Left ventricle myocardium inferior (tissue), 1 donor: Measurements from ENCODE around the gene NCS1. TPM values are rescaled to one million over a fixed set of nuclear protein-coding genes. Genes with fewer than 3 reads are reported as not detected.
A peak's percentile ranks its signal among the peaks of the same experiment; 100 is the strongest.
"Not testable (repeated sequence)": the region's sequence is repeated elsewhere in the genome, so short reads cannot be mapped to it uniquely, and the experiment has no call there.

ENCODE experiments used
- DNase-seq: peaks from one replicate; pipeline ENCODE4 v3.0.0-alpha.2; 2020
- H3K27ac ChIP-seq: fragments of 200-600 bp; replicated peaks from 2 replicates; pipeline ENCODE4 v1.8.0; 2021
- H3K27me3 ChIP-seq: fragments of 200-600 bp; 2 replicates; pipeline ENCODE4 v1.8.0; 2021; ENCODE audit warnings: low read depth
- H3K36me3 ChIP-seq: fragments of 200-600 bp; 2 replicates; pipeline ENCODE4 v1.8.0; 2021
- H3K4me1 ChIP-seq: fragments of 200-600 bp; 2 replicates; pipeline ENCODE4 v1.8.0; 2021
- H3K4me3 ChIP-seq: fragments of 200-600 bp; 2 replicates; pipeline ENCODE4 v1.8.0; 2021; ENCODE audit warnings: mild to moderate bottlenecking, moderate library complexity
- H3K9me3 ChIP-seq: fragments of 200-600 bp; replicated peaks from 2 replicates; pipeline ENCODE4 v1.8.0; 2021
- CTCF ChIP-seq: fragments of 200-600 bp; IDR thresholded peaks from 2 replicates; pipeline ENCODE4 v1.8.0; 2021; ENCODE audit warnings: antibody characterized with exemption, mild to moderate bottlenecking, borderline replicate concordance
- intact Hi-C: fragments of 100-400 bp; cut with micrococcal nuclease; formaldehyde crosslinking; loops from one replicate; pipeline ENCODE4 v1.11.0; 2022
- total RNA-seq: library from RNA; stranded (reverse); fragmentation: NEBNext Ultra II Directional; extraction: Animal tissue kit (Norgen Biotek cat#: 25700); gene quantifications from one replicate; pipeline ENCODE4 v1.2.1, GENCODE V29; 2021
- donor health status: DM: no; HTN: yes; CAD: no; lungs with severe emphysema.

The NCS1 gene
- total RNA-seq, 1 donor from 2014 or later, result 6.1 TPM

DNA sequence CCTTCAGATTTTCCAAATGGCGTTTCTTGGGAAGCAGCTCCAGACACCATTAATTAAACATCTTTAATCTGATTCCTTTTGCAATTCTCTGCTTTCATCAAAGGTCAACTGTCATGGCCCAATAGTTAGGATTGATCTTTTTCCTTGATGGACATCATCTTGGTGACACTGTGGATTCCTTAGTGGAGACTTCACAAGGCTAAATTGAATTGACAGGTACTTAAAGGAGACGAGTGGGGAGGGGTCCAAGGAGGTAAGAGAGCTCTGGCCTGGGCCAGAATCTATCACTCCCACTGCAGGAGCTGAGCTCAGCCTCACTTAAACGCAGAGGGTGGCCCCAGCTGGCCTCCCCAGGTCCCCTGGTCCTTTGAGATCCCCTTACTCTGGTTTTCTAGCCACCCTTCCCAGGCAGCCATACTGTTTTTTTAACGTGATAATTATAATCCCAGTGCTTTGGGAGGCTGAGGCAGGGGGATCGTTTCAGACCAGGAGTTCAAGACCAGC lies 83.5 kb downstream of the NCS1 start:
- Histone ChIP-seq H3K4me3 (no peak overlapping the region), H3K36me3 (no peaks in the 10 kb centered on the region), H3K27me3 (peaks cover 43% of the 10 kb centered on the region), H3K27ac (no peak overlapping the region), H3K4me1 (no peaks in the 10 kb centered on the region), H3K9me3 (peaks cover 4% of the 10 kb centered on the region)
- no peak for TF ChIP-seq CTCF
- no peak for DNase-seq
- intact Hi-C loops, result no loop called here

GRCh38 chr9:130256644-130257043 lies 84.4 kb downstream of the NCS1 start:
- H3K4me1 ChIP-seq, result no peaks in the 10 kb centered on the region
- no peak overlapping the region for H3K27ac ChIP-seq
- no peak for TF ChIP-seq CTCF
- intact Hi-C loops, result no loop called here
- no peaks in the 10 kb centered on the region for H3K36me3 ChIP-seq
- no peak overlapping the region for H3K4me3 ChIP-seq
- peaks cover 53% of the 10 kb centered on the region for H3K27me3 ChIP-seq
- no peaks in the 10 kb centered on the region for H3K9me3 ChIP-seq
- DNase-seq, result no peak

DNA sequence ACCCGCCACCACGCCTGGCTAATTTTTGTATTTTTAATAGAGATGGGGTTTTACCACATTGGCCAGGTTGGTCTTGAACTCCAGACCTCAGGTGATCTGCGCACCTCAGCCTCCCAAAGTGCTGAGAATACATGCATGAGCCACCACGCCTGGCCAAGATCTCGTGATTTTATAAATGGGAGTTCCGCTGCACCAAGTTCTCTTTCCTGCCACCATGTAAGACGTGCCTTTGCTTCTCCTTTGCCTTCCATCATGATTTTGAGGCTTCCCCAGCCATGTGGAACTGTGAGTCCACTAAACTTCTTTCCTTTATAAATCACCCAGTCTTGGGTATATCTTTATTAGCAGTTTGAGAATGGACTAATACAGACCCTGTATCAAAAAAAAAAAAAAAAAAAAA lies 85.9 kb downstream of the NCS1 start:
- H3K36me3 ChIP-seq, H3K4me1 ChIP-seq, H3K4me3 ChIP-seq, H3K9me3 ChIP-seq, H3K27ac ChIP-seq, DNase-seq, intact Hi-C loops: not testable (repeated sequence)
- peaks cover 68% of the 10 kb centered on the region for H3K27me3 ChIP-seq

- Histone ChIP-seq H3K27me3 (peaks cover 77% of the 10 kb centered on the region), H3K9me3 (no peaks in the 10 kb centered on the region), H3K27ac (no peak overlapping the region), H3K4me1 (peaks cover 6% of the 10 kb centered on the region), H3K4me3 (no peak overlapping the region), H3K36me3 (no peaks in the 10 kb centered on the region)
- DNase-seq, result no peak
- intact Hi-C loops, result no loop called here
- TF ChIP-seq CTCF, result no peak
Observed at GRCh38 chr9:130259044-130259443, 86.8 kb downstream of the NCS1 start.

GRCh38 chr9:130260816-130261765 lies 88.9 kb downstream of the NCS1 start:
- Histone ChIP-seq H3K27me3 (peaks cover 96% of the 10 kb centered on the region), H3K9me3 (no peaks in the 10 kb centered on the region), H3K27ac (peak overlapping the region; percentile 46), H3K4me3 (no peak overlapping the region), H3K36me3 (no peaks in the 10 kb centered on the region), H3K4me1 (peaks cover 24% of the 10 kb centered on the region)
- intact Hi-C loops, result no loop called here
- DNase-seq, result no peak
- no peak for TF ChIP-seq CTCF
